ENCODE measurements around the gene SLC4A9.

SLC4A9 gene

GRCh38 chr5:140328036-140328764 lies 31.8 kb upstream of the SLC4A9 start:
- ATAC-seq, result no peak

GRCh38 chr5:140329739-140330481 lies 30.1 kb upstream of the SLC4A9 start:
- TF ChIP-seq ZFP3 (CRISPR knock-in tag; IDR thresholded peaks at IDR 0.05) (no peak), ZC3H10 (CRISPR knock-in tag; IDR thresholded peaks at IDR 0.05) (no peak), RARB (CRISPR knock-in tag; IDR thresholded peaks at IDR 0.05) (no peak), ZFP30 (CRISPR knock-in tag; IDR thresholded peaks at IDR 0.05) (no peak), ZNF8 (CRISPR knock-in tag; IDR thresholded peaks at IDR 0.05) (no peak), ZNF70 (CRISPR knock-in tag; IDR thresholded peaks at IDR 0.05) (no peak)
- TF ChIP-seq, protein P1, sequence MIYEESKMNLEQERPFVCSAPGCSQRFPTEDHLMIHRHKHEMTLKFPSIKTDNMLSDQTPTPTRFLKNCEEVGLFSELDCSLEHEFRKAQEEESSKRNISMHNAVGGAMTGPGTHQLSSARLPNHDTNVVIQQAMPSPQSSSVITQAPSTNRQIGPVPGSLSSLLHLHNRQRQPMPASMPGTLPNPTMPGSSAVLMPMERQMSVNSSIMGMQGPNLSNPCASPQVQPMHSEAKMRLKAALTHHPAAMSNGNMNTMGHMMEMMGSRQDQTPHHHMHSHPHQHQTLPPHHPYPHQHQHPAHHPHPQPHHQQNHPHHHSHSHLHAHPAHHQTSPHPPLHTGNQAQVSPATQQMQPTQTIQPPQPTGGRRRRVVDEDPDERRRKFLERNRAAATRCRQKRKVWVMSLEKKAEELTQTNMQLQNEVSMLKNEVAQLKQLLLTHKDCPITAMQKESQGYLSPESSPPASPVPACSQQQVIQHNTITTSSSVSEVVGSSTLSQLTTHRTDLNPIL (CRISPR knock-in tag; IDR thresholded peaks at IDR 0.05; ENCODE audit: low read depth), result no peak
- TF ChIP-seq, protein P2, sequence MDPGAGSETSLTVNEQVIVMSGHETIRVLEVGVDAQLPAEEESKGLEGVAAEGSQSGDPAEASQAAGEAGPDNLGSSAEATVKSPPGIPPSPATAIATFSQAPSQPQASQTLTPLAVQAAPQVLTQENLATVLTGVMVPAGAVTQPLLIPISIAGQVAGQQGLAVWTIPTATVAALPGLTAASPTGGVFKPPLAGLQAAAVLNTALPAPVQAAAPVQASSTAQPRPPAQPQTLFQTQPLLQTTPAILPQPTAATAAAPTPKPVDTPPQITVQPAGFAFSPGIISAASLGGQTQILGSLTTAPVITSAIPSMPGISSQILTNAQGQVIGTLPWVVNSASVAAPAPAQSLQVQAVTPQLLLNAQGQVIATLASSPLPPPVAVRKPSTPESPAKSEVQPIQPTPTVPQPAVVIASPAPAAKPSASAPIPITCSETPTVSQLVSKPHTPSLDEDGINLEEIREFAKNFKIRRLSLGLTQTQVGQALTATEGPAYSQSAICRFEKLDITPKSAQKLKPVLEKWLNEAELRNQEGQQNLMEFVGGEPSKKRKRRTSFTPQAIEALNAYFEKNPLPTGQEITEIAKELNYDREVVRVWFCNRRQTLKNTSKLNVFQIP (CRISPR knock-in tag; IDR thresholded peaks at IDR 0.05; ENCODE audit: borderline replicate concordance, low read depth), result no peak
- no peak; the same call in none of the 3 replicates for ATAC-seq

More at GRCh38 chr5:140328036-140328764, 31.8 kb upstream of the SLC4A9 start:
- TF ChIP-seq ZC3H10 (CRISPR knock-in tag; IDR thresholded peaks at IDR 0.05) (no peak), OSR1 (CRISPR knock-in tag; IDR thresholded peaks at IDR 0.05) (no peak), BACH2 (CRISPR knock-in tag; IDR thresholded peaks at IDR 0.05; ENCODE audit: borderline replicate concordance) (no peak), CSDC2 (CRISPR knock-in tag; IDR thresholded peaks at IDR 0.05) (no peak), TOX (CRISPR knock-in tag; IDR thresholded peaks at IDR 0.05; ENCODE audit: borderline replicate concordance) (no peak), ZFP30 (CRISPR knock-in tag; IDR thresholded peaks at IDR 0.05) (no peak), TCF4 (CRISPR knock-in tag; IDR thresholded peaks at IDR 0.05; ENCODE audit: borderline replicate concordance) (no peak), GLIS3 (CRISPR knock-in tag; IDR thresholded peaks at IDR 0.05) (no peak), PPARA (CRISPR knock-in tag; IDR thresholded peaks at IDR 0.05; ENCODE audit: borderline replicate concordance) (no peak), SNAI2 (CRISPR knock-in tag; IDR thresholded peaks at IDR 0.05) (no peak), ZNF565 (CRISPR knock-in tag; conservative IDR thresholded peaks at IDR 0.05; ENCODE audit: low read depth) (no peak), ZNF8 (CRISPR knock-in tag; IDR thresholded peaks at IDR 0.05) (no peak)
- TF ChIP-seq, protein P2 (CRISPR knock-in tag; IDR thresholded peaks at IDR 0.05; ENCODE audit: borderline replicate concordance, low read depth), result no peak
- TF ChIP-seq, protein P3, sequence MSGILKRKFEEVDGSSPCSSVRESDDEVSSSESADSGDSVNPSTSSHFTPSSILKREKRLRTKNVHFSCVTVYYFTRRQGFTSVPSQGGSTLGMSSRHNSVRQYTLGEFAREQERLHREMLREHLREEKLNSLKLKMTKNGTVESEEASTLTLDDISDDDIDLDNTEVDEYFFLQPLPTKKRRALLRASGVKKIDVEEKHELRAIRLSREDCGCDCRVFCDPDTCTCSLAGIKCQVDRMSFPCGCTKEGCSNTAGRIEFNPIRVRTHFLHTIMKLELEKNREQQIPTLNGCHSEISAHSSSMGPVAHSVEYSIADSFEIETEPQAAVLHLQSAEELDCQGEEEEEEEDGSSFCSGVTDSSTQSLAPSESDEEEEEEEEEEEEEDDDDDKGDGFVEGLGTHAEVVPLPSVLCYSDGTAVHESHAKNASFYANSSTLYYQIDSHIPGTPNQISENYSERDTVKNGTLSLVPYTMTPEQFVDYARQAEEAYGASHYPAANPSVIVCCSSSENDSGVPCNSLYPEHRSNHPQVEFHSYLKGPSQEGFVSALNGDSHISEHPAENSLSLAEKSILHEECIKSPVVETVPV (CRISPR knock-in tag; IDR thresholded peaks at IDR 0.05), result no peak
- TF ChIP-seq, protein P4, sequence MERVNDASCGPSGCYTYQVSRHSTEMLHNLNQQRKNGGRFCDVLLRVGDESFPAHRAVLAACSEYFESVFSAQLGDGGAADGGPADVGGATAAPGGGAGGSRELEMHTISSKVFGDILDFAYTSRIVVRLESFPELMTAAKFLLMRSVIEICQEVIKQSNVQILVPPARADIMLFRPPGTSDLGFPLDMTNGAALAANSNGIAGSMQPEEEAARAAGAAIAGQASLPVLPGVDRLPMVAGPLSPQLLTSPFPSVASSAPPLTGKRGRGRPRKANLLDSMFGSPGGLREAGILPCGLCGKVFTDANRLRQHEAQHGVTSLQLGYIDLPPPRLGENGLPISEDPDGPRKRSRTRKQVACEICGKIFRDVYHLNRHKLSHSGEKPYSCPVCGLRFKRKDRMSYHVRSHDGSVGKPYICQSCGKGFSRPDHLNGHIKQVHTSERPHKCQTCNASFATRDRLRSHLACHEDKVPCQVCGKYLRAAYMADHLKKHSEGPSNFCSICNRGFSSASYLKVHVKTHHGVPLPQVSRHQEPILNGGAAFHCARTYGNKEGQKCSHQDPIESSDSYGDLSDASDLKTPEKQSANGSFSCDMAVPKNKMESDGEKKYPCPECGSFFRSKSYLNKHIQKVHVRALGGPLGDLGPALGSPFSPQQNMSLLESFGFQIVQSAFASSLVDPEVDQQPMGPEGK (CRISPR knock-in tag; IDR thresholded peaks at IDR 0.05; ENCODE audit: borderline replicate concordance), result no peak

- ATAC-seq, result no peak
- TF ChIP-seq, protein P4 (CRISPR knock-in tag; IDR thresholded peaks at IDR 0.05; ENCODE audit: borderline replicate concordance), result peak; percentile 33; the same call in 1 of the 2 replicates
- TF ChIP-seq ISL1 (CRISPR knock-in tag; IDR thresholded peaks at IDR 0.05) (no peak), ESRRG (CRISPR knock-in tag; IDR thresholded peaks at IDR 0.05) (peak; percentile 62; the same call in 1 of the 2 replicates), ARNTL (CRISPR knock-in tag; IDR thresholded peaks at IDR 0.05; ENCODE audit: borderline replicate concordance, low read depth) (no peak), SNAI2 (CRISPR knock-in tag; IDR thresholded peaks at IDR 0.05) (no peak), ZFP3 (CRISPR knock-in tag; IDR thresholded peaks at IDR 0.05) (0 out of 2 replicates have a peak, but pooled peaks have one; percentile 24), RARB (CRISPR knock-in tag; IDR thresholded peaks at IDR 0.05) (no peak), GLIS3 (CRISPR knock-in tag; IDR thresholded peaks at IDR 0.05) (peak; percentile 77; the same call in 1 of the 2 replicates), ZNF8 (CRISPR knock-in tag; IDR thresholded peaks at IDR 0.05) (no peak), ZNF565 (CRISPR knock-in tag; conservative IDR thresholded peaks at IDR 0.05; ENCODE audit: low read depth) (no peak), ZFP30 (CRISPR knock-in tag; IDR thresholded peaks at IDR 0.05) (no peak)
- TF ChIP-seq, protein P1 (CRISPR knock-in tag; IDR thresholded peaks at IDR 0.05; ENCODE audit: low read depth), result no peak
- TF ChIP-seq, protein P3 (CRISPR knock-in tag; IDR thresholded peaks at IDR 0.05), result peak; percentile 16; the same call in 1 of the 2 replicates
These were observed 28.4 kb upstream of the SLC4A9 start for GRCh38 chr5:140331638-140332037.
